ENCODE results near the gene NTN1. TPM values are rescaled to one million over a fixed set of nuclear protein-coding genes. Genes with fewer than 3 reads are reported as not detected.
A peak's percentile ranks its signal among the peaks of the same experiment; 100 is the strongest.

NTN1 gene
- total RNA-seq, 1 donor from 2014 or later, result 60.3 TPM

GRCh38 chr17:9170853-9171252, 149.5 kb downstream of the NTN1 start:
- DNase-seq, result no peak
- no peak overlapping the region for H3K4me3 ChIP-seq
- no peaks in the 10 kb centered on the region for H3K27me3 ChIP-seq (ENCODE audit: low read depth)
- no peaks in the 10 kb centered on the region for H3K9me3 ChIP-seq (replicated peaks)
- no peak for TF ChIP-seq CTCF (IDR thresholded peaks at IDR 0.05; ENCODE audit: borderline replicate concordance)
- H3K27ac ChIP-seq (replicated peaks), result no peak overlapping the region
- no peaks in the 10 kb centered on the region for H3K36me3 ChIP-seq
- intact Hi-C loops (cut with micrococcal nuclease), result no loop called here
- H3K4me1 ChIP-seq, result peaks cover 25% of the 10 kb centered on the region

GRCh38 chr17:9173386-9173983, 152.2 kb downstream of the NTN1 start:
- H3K27ac ChIP-seq (replicated peaks), result no peak overlapping the region

GRCh38 chr17:9174312-9174711, 153.0 kb downstream of the NTN1 start:
- no peak overlapping the region for H3K27ac ChIP-seq (replicated peaks)
- peaks cover 42% of the 10 kb centered on the region for H3K4me1 ChIP-seq
- no peaks in the 10 kb centered on the region for H3K9me3 ChIP-seq (replicated peaks)
- TF ChIP-seq CTCF (IDR thresholded peaks at IDR 0.05; ENCODE audit: borderline replicate concordance), result no peak
- intact Hi-C loops (cut with micrococcal nuclease), result no loop called here
- no peak overlapping the region for H3K4me3 ChIP-seq
- no peaks in the 10 kb centered on the region for H3K36me3 ChIP-seq
- no peak for DNase-seq
- no peaks in the 10 kb centered on the region for H3K27me3 ChIP-seq (ENCODE audit: low read depth)

More at GRCh38 chr17:9173386-9173983, 152.2 kb downstream of the NTN1 start:
- H3K4me3 ChIP-seq, result no peak overlapping the region
- intact Hi-C loops (cut with micrococcal nuclease), result no loop called here
- H3K27me3 ChIP-seq (ENCODE audit: low read depth), result no peaks in the 10 kb centered on the region
- H3K4me1 ChIP-seq, result peaks cover 42% of the 10 kb centered on the region
- no peaks in the 10 kb centered on the region for H3K36me3 ChIP-seq
- no peaks in the 10 kb centered on the region for H3K9me3 ChIP-seq (replicated peaks)
- TF ChIP-seq CTCF (IDR thresholded peaks at IDR 0.05; ENCODE audit: borderline replicate concordance), result no peak
- no peak for DNase-seq

- DNase-seq, result peak; percentile 55
- Histone ChIP-seq H3K27ac (replicated peaks) (no peak overlapping the region), H3K27me3 (ENCODE audit: low read depth) (no peaks in the 10 kb centered on the region), H3K36me3 (no peaks in the 10 kb centered on the region), H3K4me1 (peaks cover 42% of the 10 kb centered on the region), H3K4me3 (no peak overlapping the region), H3K9me3 (replicated peaks) (no peaks in the 10 kb centered on the region)
- no peak for TF ChIP-seq CTCF (IDR thresholded peaks at IDR 0.05; ENCODE audit: borderline replicate concordance)
- intact Hi-C loops (cut with micrococcal nuclease), result no loop called here
These were observed 153.7 kb downstream of the NTN1 start for GRCh38 chr17:9174779-9175574.

- no peaks in the 10 kb centered on the region for H3K36me3 ChIP-seq
- no peak overlapping the region for H3K27ac ChIP-seq (replicated peaks)
- TF ChIP-seq CTCF (IDR thresholded peaks at IDR 0.05; ENCODE audit: borderline replicate concordance), result no peak
- intact Hi-C loops (cut with micrococcal nuclease), result no loop called here
- no peaks in the 10 kb centered on the region for H3K9me3 ChIP-seq (replicated peaks)
- peaks cover 42% of the 10 kb centered on the region for H3K4me1 ChIP-seq
- no peaks in the 10 kb centered on the region for H3K27me3 ChIP-seq (ENCODE audit: low read depth)
- H3K4me3 ChIP-seq, result no peak overlapping the region
- DNase-seq, result no peak
These were observed 154.6 kb downstream of the NTN1 start for GRCh38 chr17:9175700-9176467.

Measured in left ventricle myocardium inferior (tissue), 1 donor.